ENCODE results near the gene TRIP12.
"Not testable (repeated sequence)": the region's sequence is repeated elsewhere in the genome, so short reads cannot be mapped to it uniquely, and the experiment has no call there.

TRIP12 gene

GRCh38 chr2:229831805-229832509, 89.9 kb downstream of the TRIP12 start:
- DNase-seq (ENCODE audit: low read depth): no peak

- no peak for DNase-seq (ENCODE audit: low read depth)
These were observed 96.3 kb downstream of the TRIP12 start for GRCh38 chr2:229825476-229825875.

- no peak for DNase-seq (ENCODE audit: low read depth)
These were observed 100.5 kb downstream of the TRIP12 start for GRCh38 chr2:229821316-229821715.

GRCh38 chr2:229818230-229818629, 103.6 kb downstream of the TRIP12 start:
- no peak for DNase-seq (ENCODE audit: low read depth)

- DNase-seq (ENCODE audit: low read depth): no peak
These were observed 106.0 kb downstream of the TRIP12 start for GRCh38 chr2:229815858-229816257.

- DNase-seq (ENCODE audit: low read depth): no peak
These were observed 106.5 kb downstream of the TRIP12 start for GRCh38 chr2:229815342-229815741.

GRCh38 chr2:229810786-229811185, 111.0 kb downstream of the TRIP12 start:
- DNase-seq (ENCODE audit: low read depth): no peak

GRCh38 chr2:229805559-229805958, 116.2 kb downstream of the TRIP12 start:
- no peak for DNase-seq (ENCODE audit: low read depth)

GRCh38 chr2:229802785-229803184, 119.0 kb downstream of the TRIP12 start:
- no peak for DNase-seq (ENCODE audit: low read depth)

- peak; percentile 55 for DNase-seq (ENCODE audit: low read depth)
These were observed 120.6 kb downstream of the TRIP12 start for GRCh38 chr2:229800997-229801754.

GRCh38 chr2:229798446-229799155, 123.2 kb downstream of the TRIP12 start:
- DNase-seq (ENCODE audit: low read depth): no peak

- DNase-seq (ENCODE audit: low read depth): no peak
These were observed 126.8 kb downstream of the TRIP12 start for GRCh38 chr2:229795058-229795457.

- no peak for DNase-seq (ENCODE audit: low read depth)
These were observed 127.2 kb downstream of the TRIP12 start for GRCh38 chr2:229794636-229795035.

GRCh38 chr2:229786289-229786688, 135.5 kb downstream of the TRIP12 start:
- not testable (repeated sequence) for DNase-seq (ENCODE audit: low read depth)

GRCh38 chr2:229784791-229785190, 137.0 kb downstream of the TRIP12 start:
- DNase-seq (ENCODE audit: low read depth): no peak

GRCh38 chr2:229783108-229783721, 138.6 kb downstream of the TRIP12 start:
- no peak for DNase-seq (ENCODE audit: low read depth)

- no peak for DNase-seq (ENCODE audit: low read depth)
These were observed 140.7 kb downstream of the TRIP12 start for GRCh38 chr2:229780856-229781773.

- DNase-seq (ENCODE audit: low read depth): no peak
These were observed 142.2 kb downstream of the TRIP12 start for GRCh38 chr2:229779650-229780049.

- DNase-seq (ENCODE audit: low read depth): no peak
These were observed 144.1 kb downstream of the TRIP12 start for GRCh38 chr2:229777716-229778115.

GRCh38 chr2:229775614-229776313, 146.0 kb downstream of the TRIP12 start:
- DNase-seq (ENCODE audit: low read depth): no peak

GRCh38 chr2:229774237-229774636, 147.6 kb downstream of the TRIP12 start:
- DNase-seq (ENCODE audit: low read depth): no peak

Measured in stimulated activated CD4-positive, alpha-beta T cell treated with anti-CD3 and anti-CD28 coated beads, Interleukin-2, amount 100 ng/mL, for 4 hours (primary cell).